Heart left ventricle (tissue), 16 donors: Measurements from ENCODE around the gene AHNAK2. TPM values are rescaled to one million over a fixed set of nuclear protein-coding genes. Genes with fewer than 3 reads are reported as not detected.

Source experiments
- ATAC-seq, 4 donors: fragments of 200-7000 bp; cut with Tn5 transposase; one replicate each; pipeline ENCODE4 v1.9.1; 2020 to 2022; ENCODE audit warnings: moderate library complexity in 4 of 4, mild to moderate bottlenecking in 3 of 4, moderate number of reproducible peaks in 1 of 4
- DNase-seq, 5 donors: peaks; one replicate each; pipeline ENCODE4 v3.0.0-alpha.2; 2020
- H3K27ac ChIP-seq, 12 donors: fragments of 200-600 bp; sonication (generic) in 4 of 12; one replicate each; pipeline versions ENCODE4 v1.5.0 to v1.8.0; 2016 to 2022; ENCODE audit warnings: mild to moderate bottlenecking in 2 of 12
- H3K27me3 ChIP-seq, 9 donors: fragments of 200-600 bp; sonication (generic) in 2 of 9; one replicate each; pipeline versions ENCODE4 v1.5.1 to v1.8.0; 2016 to 2022; ENCODE audit warnings: mild to moderate bottlenecking in 3 of 9
- H3K36me3 ChIP-seq, 9 donors: fragments of 200-600 bp; sonication (generic) in 2 of 9; one replicate each; pipeline versions ENCODE4 v1.5.0 to v1.8.0; 2018 to 2022; ENCODE audit warnings: mild to moderate bottlenecking in 2 of 9
- H3K4me1 ChIP-seq, 12 donors: fragments of 200-600 bp; sonication (generic) in 4 of 12; one replicate each; pipeline versions ENCODE4 v1.5.0 to v1.8.0; 2016 to 2022; ENCODE audit warnings: mild to moderate bottlenecking in 3 of 12
- H3K4me3 ChIP-seq, 12 donors: fragments of 200-600 bp; sonication (generic) in 4 of 12; one replicate each; pipeline versions ENCODE4 v1.5.0 to v1.8.0; 2017 to 2022; ENCODE audit warnings: mild to moderate bottlenecking in 9 of 12, moderate library complexity in 4 of 12
- H3K9me3 ChIP-seq, 12 donors: fragments of 200-600 bp; sonication (generic) in 4 of 12; one replicate each; pipeline versions ENCODE4 v1.5.0 to v1.8.0; 2016 to 2022; ENCODE audit warnings: mild to moderate bottlenecking in 1 of 12
- POLR2A ChIP-seq, 2 donors: fragments of 450-650 bp; IDR thresholded peaks; one replicate each; pipeline ENCODE4 v1.6.1; 2017; ENCODE audit warnings: antibody characterized with exemption in 2 of 2, mild to moderate bottlenecking in 2 of 2, moderate library complexity in 2 of 2
- WGBS, 4 donors: extraction: QIAGEN DNeasy Blood & Tissue Kit in 2 of 4; methylation state at CpG; one replicate each; pipeline versions ENCODE4 v1.1.5 to v1.1.7; 2013 to 2018; 5-methylcytosine and 5-hydroxymethylcytosine counted together
- intact Hi-C, 10 donors: fragments of 100-400 bp; cut with DNase I; formaldehyde crosslinking; loops; one replicate each; pipeline versions ENCODE4 v1.11.1 to v1.14.2; 2022
- polyA plus RNA-seq, 2 donors: library from polyadenylated mRNA; stranded (reverse); fragments of 200-250 nt; gene quantifications; one replicate each; pipeline ENCODE4 v1.2.3, GENCODE V29; 2013
- total RNA-seq, 9 donors: library from RNA; depleted of rRNA in 2 of 9; stranded (reverse); fragments of >200 nt in 2 of 9; fragmentation: NEBNext Ultra II Directional in 3 of 9; extraction: Animal tissue kit (Norgen Biotek cat#: 25700) in 3 of 9; gene quantifications; one replicate each; pipeline versions ENCODE4 v1.1.0 to v1.2.4, GENCODE V29; 2016 to 2023
- TF ChIP-seq, protein P1 (sequence below), 12 donors: fragments of 200-600 bp; sonication (generic) in 4 of 12; IDR thresholded peaks; one replicate each; pipeline versions ENCODE4 v1.5.0 to v1.8.0; 2018 to 2022; ENCODE audit warnings: antibody characterized with exemption in 12 of 12, mild to moderate bottlenecking in 5 of 12
- donor health status: ischemic (EF 13 %, LVEDD 7.1; RV severe dilation, severe dysfunction).
- donor health status: healthy with polysubstance abuse.
- donor health status: DM: no; HTN: yes; CAD: no.
- donor health status: DM: no; HTN: no; CAD: no.
- donor health status: ischemic (EF 25% LVEDD 6.9; RV normal size, moderate dysfunction).
- donor health status: ischemic (EF 25% LVEDD 5.7; RV mildly dilated, moderate dysfunction).
- donor health status: healthy.
- donor health status: DM: yes; HTN: yes; CAD: no.
- donor health status: ischemic (EF 35%, LVEDD 5.7; RV mildly dilated, moderate dysfunction).
- donor health status: nonischemic (EF 11% LVEDD 7.7; RV severe dilation, severe dysfunction).
- donor health status: DM: yes; HTN: yes; CAD: no.
- donor health status: PGD.
- donor health status: ischemic (EF 29% LVEDD 5.4; RV normal size, mild dysfunction).
- donor health status: nonischemic (EF 23%, LVEDD 6.1; RV moderate dilation, normal function).

AHNAK2 gene
- total and polyA plus RNA-seq, 11 donors = 1.5 to 22.3 (median 2.9) TPM

DNA sequence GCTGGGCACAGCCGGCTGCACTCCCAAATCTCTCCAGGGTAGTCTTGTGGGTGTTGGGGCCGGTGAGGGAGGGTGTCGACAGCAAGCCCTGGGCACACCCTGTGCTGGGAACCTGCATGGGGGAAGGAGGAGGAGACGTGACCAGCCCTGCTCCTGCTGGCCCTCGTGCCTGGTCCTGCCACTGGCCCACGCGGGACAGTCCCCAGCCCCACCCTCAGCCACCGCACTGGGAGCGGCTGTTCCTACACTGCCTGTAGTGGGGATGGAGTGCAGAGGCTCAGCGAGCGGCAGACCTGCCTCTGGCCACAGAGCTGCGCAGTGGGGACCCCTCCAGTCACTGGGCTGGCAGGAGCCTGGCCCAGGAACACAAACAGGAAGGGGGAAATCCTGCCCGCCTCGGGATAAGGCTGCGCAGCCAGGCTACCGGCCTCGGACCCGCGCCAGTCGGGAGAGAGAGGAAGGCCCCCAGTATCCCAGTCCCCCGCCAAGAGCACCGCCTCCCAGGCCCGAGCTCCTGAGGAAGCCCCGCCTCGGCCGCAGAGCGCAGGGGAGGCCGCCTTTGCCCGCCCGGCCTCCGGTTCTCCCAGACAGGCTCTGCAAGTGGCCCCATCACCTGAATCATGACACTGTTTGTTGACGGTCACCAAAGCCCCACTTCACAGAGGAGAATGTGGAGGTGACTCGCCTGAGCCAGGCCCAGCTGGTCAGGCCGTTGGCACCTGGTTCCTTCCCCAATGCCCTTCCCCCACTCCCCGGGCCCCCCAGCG, 10.6 kb downstream of the AHNAK2 start:
- 2 to 7% (median 3%) methylated on average over 5 to 36 of the region's 36 CpGs for WGBS, 4 donors
- DNase-seq (peak in 4 of 5 donors; percentile 37 to 79 (median 62)), ATAC-seq (peak; percentile 56 to 67 (median 60))
- H3K36me3 ChIP-seq = no peaks in the 10 kb centered on the region
- intact Hi-C loops = loop anchor here in 3 of 10 donors (2.0 to 5.0 kb wide), 2 partner anchors 35 kb away; no protein-coding TSS in a partner anchor
- peak overlapping the region in 11 of 12 donors; percentile 6 to 59 (median 39) for H3K4me3 ChIP-seq
- no peaks in the 10 kb centered on the region for H3K9me3 ChIP-seq
- H3K27me3 ChIP-seq = peaks cover 0 to 12% (median 0%) of the 10 kb centered on the region in 9 donors
- peak overlapping the region in 11 of 12 donors; percentile 22 to 94 (median 48) for H3K27ac ChIP-seq
- peaks cover 3 to 46% (median 24%) of the 10 kb centered on the region in 12 donors for H3K4me1 ChIP-seq
- no peak for TF ChIP-seq POLR2A (IDR thresholded peaks at IDR 0.05)
- TF ChIP-seq, protein P1, sequence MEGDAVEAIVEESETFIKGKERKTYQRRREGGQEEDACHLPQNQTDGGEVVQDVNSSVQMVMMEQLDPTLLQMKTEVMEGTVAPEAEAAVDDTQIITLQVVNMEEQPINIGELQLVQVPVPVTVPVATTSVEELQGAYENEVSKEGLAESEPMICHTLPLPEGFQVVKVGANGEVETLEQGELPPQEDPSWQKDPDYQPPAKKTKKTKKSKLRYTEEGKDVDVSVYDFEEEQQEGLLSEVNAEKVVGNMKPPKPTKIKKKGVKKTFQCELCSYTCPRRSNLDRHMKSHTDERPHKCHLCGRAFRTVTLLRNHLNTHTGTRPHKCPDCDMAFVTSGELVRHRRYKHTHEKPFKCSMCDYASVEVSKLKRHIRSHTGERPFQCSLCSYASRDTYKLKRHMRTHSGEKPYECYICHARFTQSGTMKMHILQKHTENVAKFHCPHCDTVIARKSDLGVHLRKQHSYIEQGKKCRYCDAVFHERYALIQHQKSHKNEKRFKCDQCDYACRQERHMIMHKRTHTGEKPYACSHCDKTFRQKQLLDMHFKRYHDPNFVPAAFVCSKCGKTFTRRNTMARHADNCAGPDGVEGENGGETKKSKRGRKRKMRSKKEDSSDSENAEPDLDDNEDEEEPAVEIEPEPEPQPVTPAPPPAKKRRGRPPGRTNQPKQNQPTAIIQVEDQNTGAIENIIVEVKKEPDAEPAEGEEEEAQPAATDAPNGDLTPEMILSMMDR (IDR thresholded peaks at IDR 0.05) = no peak

DNA sequence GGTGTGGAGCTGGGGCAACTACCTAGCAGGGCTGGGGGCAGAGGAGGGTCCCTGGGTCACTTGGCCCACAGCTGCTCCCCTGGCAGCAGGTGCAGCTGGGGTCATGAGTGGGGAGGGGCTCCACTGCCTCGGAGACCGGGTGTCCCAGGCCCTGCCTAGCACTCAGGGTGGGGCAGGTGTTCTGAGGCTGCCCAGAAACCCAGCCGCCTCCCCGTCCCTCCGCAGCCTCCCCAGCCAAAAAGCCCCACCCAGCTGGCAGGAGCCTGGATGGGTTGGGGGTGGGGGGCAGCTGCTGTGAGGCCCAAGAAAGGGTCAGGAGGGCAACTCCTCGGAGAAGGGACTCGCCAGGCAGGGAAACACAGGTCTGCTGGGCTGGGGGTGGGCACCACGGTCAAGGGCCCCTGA, 11.2 kb downstream of the AHNAK2 start:
- intact Hi-C loops = loop anchor here in 3 of 10 donors (2.0 to 5.0 kb wide), 2 partner anchors 34 to 35 kb away; no protein-coding TSS in a partner anchor
- H3K4me3 ChIP-seq = peak overlapping the region in 3 of 12 donors; percentile 39 to 48 (median 41)

DNA sequence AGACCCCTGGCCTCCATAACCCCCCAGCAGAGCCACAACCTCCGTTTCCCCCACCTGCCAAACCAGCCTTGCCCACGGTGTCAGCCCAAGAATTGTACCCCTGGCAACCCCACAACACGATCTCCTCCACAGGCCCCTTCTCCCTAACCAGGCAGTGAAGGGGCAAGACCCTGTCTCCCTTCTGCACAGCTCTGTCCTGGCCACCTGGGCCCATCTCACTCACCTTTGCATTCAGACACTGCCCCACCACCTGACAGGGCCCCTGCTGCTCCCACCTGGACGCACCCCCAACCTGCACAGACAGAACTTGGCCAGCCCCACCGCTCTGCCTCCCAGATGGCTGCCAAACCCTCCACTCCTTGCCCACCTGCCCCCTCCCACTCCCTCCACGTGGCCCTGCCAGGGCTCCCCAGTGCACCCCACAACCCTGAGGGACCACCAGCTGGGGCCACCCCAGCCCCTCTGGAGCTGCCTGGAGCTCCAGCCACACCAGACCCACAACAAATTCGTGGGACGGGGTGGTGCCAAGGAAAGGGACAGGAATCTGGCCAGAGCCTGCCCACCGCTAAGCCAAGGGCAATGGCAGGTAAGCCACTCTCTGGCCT, 11.8 kb downstream of the AHNAK2 start:
- ATAC-seq (no peak), DNase-seq (peak in 3 of 5 donors; percentile 5 to 59 (median 25))
- Histone ChIP-seq H3K27ac (peak overlapping the region in 6 of 12 donors; percentile 31 to 94 (median 48)), H3K9me3 (no peaks in the 10 kb centered on the region), H3K4me1 (peaks cover 3 to 39% (median 24%) of the 10 kb centered on the region in 12 donors), H3K4me3 (no peak overlapping the region), H3K36me3 (no peaks in the 10 kb centered on the region), H3K27me3 (peaks cover 0 to 12% (median 0%) of the 10 kb centered on the region in 9 donors)
- intact Hi-C loops = loop anchor here in 3 of 10 donors (2.0 to 5.0 kb wide), 2 partner anchors 34 kb away; no protein-coding TSS in a partner anchor
- no peak for TF ChIP-seq POLR2A (IDR thresholded peaks at IDR 0.05)
- TF ChIP-seq, protein P1 (IDR thresholded peaks at IDR 0.05) = no peak
- WGBS, 4 donors = 83 to 91% (median 86%) methylated on average over 8 to 9 of the region's 9 CpGs

More for the DNA sequence above, 11.2 kb downstream of the AHNAK2 start:
- peak overlapping the region in 11 of 12 donors; percentile 22 to 94 (median 48) for H3K27ac ChIP-seq
- no peaks in the 10 kb centered on the region for H3K9me3 ChIP-seq
- TF ChIP-seq POLR2A (IDR thresholded peaks at IDR 0.05) = no peak
- TF ChIP-seq, protein P1 (IDR thresholded peaks at IDR 0.05) = no peak
- H3K36me3 ChIP-seq = no peaks in the 10 kb centered on the region
- peak in 3 of 4 donors; percentile 3 to 23 (median 5) for ATAC-seq
- 21 to 39% (median 36%) methylated on average over 3 to 8 of the region's 8 CpGs for WGBS, 4 donors
- H3K4me1 ChIP-seq = peaks cover 3 to 40% (median 24%) of the 10 kb centered on the region in 12 donors
- DNase-seq = peak in 3 of 5 donors; percentile 26 to 62 (median 48)
- H3K27me3 ChIP-seq = peaks cover 0 to 12% (median 0%) of the 10 kb centered on the region in 9 donors
